EL (cell line): ENCODE measurements around the gene TSPAN14.

Experiments
- DNase-seq: peaks from one replicate; pipeline ENCODE4 v3.0.0-alpha.2; 2016

TSPAN14 gene

GRCh38 chr10:80457554-80458262 is 3.6 kb downstream of the TSPAN14 start:
- no peak for DNase-seq

GRCh38 chr10:80458263-80458625 is 4.1 kb downstream of the TSPAN14 start:
- DNase-seq: no peak

GRCh38 chr10:80458638-80459037 is 4.5 kb downstream of the TSPAN14 start:
- DNase-seq: no peak

DNA sequence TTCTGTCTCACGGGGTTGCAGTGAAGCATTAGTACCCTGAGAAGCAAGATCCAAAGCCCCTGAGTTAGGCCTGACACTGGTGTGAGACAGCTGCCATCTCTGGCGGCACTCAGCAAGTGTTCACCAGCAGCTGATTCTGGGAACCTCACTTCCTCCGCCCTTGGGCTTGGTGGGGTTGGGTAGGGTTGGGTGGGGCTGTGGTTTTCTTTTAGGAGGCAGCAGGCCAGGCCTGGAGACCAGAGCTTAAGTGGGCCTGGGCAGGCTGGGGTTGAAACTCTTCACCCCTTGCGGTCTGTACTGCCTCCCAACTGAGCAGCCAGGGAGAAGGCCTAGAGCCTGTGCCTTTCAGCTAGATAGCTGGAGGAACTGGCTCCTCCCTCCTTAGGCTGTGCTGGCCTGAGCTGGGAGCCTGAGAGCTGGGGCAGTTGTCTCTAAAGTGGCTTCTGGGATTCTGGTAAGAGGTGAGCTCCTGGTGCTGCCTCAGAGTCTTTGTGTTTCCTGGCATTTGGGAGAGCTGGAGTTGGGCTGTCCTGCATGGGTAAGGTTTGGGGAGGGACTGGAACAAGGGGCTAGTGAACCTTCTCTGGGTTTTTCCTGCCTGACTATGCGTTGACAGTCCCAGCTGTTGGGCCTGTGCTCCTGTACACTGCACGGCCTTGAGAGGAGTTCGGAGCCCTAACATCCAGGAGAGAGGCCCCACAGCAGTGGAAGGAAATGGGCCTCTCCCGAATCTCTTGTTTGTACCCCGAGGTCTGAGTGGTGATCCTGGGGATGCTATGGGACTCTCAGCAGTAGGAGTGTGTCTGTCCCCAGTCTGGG is 5.1 kb downstream of the TSPAN14 start:
- peak; percentile 97 for DNase-seq

- DNase-seq: peak; percentile 65
These were observed 6.5 kb downstream of the TSPAN14 start for GRCh38 chr10:80460399-80461207.

- no peak for DNase-seq
These were observed 7.4 kb downstream of the TSPAN14 start for GRCh38 chr10:80461208-80462183.

DNA sequence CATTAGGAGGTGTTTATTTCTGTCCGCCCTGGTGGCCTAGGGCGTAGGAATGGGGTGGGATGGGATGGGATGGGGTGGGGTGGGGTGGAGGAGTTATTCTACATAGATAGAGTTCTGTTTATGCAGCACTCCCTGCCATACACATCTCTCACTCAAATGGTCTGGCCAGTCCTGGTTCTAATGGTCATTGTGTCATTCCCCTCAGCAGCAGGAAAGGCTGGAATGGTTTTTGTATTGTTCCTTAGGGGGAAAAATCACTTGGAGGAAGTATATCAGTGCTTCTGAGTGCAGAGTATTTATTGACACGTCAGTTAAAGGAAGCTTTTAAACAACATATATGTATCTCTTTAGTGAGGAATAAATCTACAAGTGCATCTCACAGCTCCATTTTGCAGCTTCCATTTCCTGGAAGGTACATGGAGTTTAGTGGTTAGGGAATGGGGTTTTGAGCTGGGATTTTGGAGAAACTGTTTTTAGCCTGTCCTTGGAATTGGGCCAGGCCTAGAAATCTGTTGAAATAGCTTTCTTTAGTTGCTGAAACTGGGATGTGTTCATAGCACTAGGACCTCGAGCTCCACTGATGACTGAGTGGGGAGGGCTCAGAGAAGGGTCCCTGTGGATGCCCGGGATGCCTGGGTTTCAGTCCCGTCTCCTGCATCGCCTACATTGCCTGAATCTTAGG is 8.3 kb downstream of the TSPAN14 start:
- DNase-seq: no peak

GRCh38 chr10:80462981-80463741 is 9.1 kb downstream of the TSPAN14 start:
- peak; percentile 70 for DNase-seq

DNA sequence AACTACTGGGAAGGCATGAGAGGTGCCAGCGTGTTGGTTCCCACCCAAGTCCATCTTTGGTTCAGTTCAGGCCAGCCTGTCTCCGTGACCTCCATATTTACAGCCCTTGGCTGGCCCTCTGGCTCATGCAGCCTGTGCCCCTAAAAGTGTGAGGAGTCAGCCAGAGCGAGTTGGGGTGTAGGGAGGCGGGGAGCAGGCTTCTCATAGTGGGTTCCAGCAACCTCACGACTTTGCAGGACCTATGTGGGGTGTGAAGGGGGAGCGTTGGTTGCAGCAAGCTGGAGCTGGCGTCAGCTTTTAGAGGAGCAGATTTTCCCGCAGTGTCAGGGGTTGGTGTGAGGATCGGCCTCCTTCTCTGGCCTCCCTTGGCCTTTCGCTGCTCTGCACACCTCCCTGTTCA is 9.8 kb downstream of the TSPAN14 start:
- no peak for DNase-seq

DNA sequence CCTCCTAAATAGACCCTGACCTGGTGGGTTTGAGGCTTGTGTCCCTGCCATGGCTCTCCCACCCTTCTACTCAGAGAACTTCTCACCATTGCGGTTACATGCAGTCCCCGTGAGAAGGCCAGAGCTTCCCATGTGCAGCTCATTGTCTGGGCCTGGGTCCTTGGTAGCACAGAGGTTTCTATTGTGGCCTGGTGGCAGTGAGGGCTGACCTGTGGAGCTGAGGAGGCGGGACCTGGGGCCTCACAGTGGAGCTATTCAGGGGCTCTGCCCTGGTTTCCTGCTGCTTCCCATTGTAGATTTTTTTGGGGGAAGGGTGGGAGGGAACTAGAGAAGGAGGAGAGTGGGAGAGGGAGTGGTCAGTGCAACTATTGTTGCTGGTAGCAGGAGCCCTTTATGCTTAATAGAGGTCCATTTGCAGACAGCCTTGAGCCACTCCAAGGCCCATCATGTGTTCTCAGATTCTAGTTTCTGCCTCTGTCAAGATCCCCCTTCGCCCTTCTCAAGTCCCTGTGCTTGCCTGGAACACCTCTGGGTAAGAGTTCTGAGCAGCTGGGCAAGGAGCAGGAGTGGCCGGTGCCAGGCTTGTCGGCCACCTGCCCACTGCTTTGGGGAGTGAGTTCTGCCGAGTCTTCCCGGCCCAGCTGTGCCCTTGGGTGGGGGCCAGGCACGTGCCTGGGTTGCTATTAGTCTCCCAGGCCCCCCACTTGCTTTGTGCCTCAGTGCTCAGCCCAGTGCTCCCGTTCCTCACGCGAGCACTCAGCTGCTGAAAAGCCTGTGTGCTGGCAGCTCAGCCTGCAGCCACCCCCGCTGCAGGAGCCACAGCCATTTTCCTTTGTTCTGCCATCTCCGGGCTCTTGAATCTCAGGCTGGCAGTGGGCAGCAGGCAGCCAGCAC is 10.7 kb downstream of the TSPAN14 start:
- DNase-seq: no peak

DNA sequence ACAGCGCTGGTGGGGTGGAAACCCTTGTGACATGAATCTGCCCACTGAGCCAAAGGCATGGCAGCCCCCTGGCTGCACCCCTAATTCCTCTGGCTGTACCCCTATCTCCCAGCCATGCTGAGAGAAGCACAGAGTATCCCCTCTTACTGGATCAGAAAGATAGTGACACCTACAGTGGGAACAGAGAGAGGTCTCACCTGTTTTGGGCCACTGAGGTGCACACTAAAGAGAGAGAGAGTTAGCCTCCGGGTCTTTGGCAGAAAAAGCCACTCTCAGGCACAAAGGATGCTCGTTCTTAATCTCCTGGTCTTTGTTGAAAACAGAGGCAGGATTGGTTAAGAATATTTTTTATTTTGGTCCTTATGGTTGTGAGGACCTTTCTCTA is 11.3 kb downstream of the TSPAN14 start:
- DNase-seq: no peak

GRCh38 chr10:80465839-80466590 is 11.9 kb downstream of the TSPAN14 start:
- DNase-seq: no peak

- no peak for DNase-seq
These were observed 12.7 kb downstream of the TSPAN14 start for GRCh38 chr10:80466724-80467326.

- no peak for DNase-seq
These were observed 13.9 kb downstream of the TSPAN14 start for GRCh38 chr10:80468002-80468401.

DNA sequence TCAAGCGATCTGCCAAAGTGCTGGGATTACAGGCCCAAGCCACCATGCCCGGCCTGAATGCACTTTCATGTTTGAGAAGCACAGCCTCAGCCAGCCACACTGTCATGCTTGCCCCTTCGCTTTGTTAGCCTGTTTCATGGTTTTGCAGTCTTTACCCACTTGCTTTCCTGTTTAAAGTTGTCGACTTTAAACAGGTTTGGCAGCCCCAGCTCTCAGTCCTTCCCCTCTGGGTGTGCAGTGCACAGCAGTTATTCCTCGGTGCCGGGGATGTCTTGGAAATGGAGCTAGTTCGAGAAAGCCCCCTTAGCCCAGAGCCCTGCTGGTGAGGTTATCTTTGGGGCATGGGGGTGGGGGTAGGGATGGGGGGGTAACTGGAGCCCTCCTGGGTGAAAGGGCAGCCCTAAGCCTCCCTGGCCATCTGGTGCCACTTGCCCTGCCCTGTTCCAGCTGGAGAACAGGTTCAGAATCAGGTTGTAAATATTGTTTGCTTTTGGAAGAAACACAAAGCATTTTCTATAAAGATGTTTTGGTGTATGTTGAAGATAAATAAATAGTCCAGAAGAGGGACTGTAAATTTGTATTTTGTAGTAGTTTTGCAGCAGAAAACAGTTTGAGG is 14.8 kb downstream of the TSPAN14 start:
- no peak for DNase-seq

GRCh38 chr10:80470266-80470665 is 16.2 kb downstream of the TSPAN14 start:
- DNase-seq: no peak

DNA sequence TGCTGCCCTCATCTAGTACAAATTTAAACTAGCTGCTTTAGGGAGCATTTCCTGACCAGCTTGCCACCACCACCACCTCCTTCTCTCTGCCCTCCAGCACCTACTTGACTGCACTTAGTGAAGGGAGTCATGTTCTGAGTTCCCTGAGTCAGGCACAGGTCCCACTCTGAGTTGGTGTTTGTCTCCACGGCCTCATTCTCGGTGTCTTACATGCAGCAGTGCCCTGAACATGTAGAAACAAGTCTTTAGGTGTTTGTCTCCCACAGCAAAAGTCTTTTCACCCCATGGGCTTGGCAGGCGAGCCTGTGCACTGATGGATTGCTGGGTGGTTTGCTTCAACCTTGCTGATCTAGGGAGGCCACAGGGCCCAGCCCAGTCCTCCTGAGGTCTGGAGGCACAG is 16.9 kb downstream of the TSPAN14 start:
- DNase-seq: no peak

- DNase-seq: peak; percentile 53
These were observed 17.7 kb downstream of the TSPAN14 start for GRCh38 chr10:80471715-80472233.
